NCI-H2107 treated with DMSO at 0.1 percent for 48 hours (cell line): ENCODE data around the gene CCDC68.

Experiments used
- DNase-seq: peaks from one replicate; lab custom pipeline; 2025; ENCODE audit not compliant: unreplicated experiment; lab: John Stamatoyannopoulos, UW

Gene CCDC68

DNA sequence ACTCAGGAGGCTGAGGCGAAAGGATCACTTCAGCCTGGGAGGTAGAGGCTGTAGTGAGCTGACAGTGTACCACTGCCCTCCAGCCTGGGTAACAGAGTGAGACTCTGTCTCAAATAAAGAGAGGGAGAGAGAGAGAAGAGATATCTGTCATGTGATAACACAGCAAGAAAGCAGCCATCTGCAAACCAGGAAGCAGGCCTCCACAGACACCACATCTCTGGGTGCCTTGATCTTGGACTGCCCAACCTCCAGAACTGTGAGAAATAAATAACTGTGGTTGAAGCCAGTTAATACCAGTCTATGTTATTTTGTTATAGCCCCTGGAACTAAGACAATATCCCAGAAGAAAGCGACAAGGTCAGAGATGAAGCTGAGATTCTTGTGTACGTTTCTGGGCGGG is 2.6 kb upstream of the CCDC68 start:
- no peak for DNase-seq

DNA sequence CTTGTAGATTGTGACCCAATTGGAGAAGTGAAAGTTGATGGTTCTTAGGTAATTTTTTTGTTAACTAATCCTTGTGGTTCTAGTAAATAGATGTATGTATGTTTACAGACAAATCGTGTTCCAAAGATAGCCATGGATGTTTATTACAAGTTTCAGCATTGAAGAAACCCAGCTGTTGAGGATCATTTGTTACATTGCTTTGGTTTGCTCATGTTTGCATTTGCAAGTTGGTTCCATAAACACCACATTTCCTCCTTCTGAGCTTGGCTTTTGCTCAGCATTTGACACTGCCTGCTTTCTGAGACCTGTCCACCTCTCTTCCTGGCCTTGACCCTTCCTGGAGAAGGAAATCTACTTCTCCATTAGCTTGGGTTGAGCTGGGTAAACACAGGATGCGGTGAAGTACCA is 1.8 kb upstream of the CCDC68 start:
- DNase-seq = no peak

DNA sequence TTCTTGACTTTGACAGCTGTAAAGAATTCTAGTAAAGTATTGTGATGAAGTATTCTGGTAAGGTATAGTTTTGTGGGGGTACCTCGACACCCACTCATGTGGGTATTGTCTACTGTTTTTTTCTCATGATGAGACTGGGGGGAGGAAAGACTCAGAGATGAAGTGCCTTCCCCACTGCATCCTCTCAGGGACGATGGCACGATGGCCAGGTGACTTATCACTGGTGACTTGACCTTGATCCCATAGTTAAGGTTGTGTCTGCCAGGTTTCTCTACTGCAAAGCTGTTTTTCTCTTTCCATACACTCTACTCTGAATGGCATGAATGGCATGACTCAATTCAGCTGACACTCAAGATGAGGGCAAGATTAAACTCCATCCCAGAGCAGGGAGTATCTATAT is 936 bp upstream of the CCDC68 start:
- DNase-seq = no peak

DNA sequence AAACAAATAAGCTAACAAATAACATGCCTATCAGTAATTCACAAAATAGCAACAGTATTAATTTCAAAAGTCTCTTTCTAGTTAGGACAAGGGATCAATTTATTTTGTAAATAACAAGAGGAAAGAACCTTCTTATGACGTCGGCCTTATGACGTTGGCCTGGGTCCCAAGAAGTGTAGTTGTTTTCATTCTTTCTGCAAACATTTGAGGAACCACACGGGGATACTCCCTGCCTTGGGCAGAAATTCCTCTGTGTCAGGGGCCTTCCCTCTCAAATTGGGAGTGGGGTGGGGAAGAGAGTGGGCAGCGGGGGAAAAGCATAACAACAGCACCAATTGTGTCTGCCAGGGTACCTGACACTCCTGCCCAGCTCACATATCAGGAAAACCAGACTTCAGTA is 1.3 kb downstream of the CCDC68 start:
- no peak for DNase-seq

DNA sequence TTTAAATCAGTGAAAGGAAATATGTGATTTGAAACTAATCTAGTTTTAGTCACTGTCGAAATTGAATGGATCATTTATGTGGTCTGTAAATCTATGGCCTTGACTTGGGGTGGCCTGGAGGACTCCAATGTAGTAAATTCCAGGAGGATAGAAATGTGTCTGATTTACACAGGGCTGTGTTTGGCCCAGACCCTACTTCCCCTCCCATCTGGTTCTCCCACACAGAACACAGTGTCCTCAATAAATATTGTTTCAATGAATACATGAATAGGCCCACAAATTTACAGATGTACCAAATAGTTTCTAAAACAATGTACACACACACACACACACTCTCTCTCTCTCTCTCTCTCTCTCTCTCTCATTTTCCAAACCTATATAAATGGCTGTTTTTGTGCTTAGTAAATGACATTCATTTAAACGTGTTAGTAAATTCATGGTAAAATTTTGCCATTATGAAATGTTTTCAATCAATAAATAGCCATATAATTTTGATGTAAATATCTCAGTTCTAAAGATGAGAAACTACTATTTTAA is 1.9 kb downstream of the CCDC68 start:
- DNase-seq = no peak

DNA sequence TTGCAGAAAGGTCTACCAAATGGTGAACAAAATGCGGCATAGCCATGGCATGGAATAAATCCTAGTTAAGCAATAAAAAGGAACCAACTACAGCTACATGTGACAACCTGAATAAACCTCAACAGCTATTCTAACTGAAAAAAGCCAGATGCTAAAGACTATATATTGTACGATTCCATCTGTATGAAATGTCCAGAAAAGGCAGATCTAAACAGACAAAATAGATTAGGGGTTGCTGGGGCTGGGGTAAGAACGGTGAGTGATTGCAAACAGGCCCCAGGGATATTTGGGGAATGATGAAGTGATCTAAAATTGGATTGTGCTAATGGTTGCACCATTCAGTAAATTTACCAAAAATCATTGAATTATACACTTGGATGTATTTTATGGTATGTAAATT is 2.8 kb downstream of the CCDC68 start:
- DNase-seq = no peak

DNA sequence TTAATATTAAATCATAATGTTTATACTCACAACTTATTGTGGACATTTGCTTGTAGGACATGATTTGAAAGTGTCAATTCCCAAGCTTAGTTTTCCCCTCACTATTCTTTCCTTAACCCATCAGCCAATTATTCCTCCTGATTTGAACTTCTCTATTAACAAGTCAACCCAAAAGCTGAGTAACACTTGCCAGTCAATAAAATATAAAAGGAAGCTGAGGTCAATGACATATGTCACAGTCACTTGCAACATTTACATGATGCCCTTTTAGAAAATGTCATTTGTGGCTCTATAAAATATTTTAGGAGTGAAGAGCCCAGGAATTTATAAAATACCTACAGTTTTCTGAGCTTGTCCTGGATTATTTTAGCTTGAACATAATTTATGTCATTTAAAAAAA is 7.2 kb downstream of the CCDC68 start:
- no peak for DNase-seq

DNA sequence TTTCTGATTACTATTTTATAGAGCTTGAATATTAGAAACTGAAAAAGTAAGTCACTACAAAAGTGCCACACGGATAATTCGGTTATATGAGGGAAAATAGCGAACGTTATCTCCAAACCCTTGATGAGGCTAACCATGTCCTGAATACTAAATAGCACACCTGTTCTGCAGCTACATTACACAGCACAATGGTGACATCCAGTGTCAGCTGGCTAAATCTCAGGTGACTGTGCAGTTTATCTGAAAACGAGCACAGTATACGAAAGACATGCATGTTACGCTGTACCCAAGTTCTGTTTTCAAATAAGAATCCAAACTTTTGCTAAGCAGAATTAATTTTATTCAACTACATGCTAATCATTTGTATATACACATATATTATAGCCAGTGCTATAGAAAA is 9.0 kb downstream of the CCDC68 start:
- peak; percentile 7 for DNase-seq

DNA sequence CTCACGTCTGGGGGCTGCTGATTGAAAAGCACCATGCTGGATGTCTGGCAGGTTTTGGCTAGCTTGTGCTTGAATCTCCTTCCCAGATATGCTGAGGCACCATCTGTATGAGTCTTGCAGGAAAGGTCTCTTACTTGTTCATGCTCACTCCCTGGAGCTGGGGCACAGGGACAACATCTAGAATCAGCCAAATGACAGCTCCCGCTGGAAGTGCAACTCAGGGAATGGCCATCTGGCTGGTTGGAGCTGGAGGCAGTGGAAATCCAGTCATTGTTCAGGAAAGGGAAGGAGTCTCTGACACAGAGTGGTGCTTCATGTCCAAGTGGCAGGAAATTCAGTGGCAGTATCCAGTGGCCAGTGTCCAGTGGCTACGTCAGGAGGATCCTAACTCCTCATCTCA is 9.7 kb downstream of the CCDC68 start:
- DNase-seq = no peak

DNA sequence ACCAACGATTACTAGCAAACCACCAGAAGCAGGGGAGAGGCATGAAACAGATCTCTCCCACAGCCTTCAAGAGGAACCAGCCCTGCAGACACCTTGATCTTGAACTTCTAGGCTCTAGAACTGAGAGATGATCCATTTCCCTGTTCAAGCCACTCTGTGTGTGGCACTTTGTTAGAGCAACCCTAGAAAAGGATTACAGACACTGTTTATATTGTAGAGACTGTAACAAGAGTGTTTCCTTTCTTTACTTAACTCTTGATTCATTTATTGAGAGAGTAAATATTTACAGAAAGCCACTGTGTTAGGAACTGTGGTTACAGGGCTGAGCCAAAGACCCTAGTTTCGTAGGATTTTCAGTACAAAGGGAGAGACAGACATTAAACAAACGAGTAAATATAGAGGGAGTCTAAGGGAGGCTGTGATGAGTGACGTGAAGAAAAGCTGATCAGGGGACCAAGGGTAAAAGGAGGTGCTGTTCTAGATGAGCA is 10.9 kb downstream of the CCDC68 start:
- DNase-seq = no peak

DNA sequence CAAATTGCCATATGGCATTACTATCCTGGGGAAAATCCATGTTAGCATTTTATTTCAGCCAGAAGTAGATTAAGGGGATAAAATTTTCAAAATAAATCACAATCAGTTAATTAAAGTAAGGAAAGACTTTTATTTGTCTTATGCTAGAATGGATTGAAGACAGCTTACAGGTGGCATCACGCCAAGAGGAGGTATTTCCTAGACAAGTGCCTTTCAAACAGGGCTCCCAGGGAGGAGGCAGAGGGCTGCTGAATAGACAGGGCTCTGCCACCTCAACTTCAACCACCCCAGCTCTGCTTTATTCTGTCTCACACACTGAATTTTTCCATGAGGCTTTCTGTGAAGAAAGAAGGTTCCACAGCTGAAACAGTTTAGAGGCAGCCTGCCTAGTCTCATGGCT is 12.2 kb downstream of the CCDC68 start:
- no peak for DNase-seq

DNA sequence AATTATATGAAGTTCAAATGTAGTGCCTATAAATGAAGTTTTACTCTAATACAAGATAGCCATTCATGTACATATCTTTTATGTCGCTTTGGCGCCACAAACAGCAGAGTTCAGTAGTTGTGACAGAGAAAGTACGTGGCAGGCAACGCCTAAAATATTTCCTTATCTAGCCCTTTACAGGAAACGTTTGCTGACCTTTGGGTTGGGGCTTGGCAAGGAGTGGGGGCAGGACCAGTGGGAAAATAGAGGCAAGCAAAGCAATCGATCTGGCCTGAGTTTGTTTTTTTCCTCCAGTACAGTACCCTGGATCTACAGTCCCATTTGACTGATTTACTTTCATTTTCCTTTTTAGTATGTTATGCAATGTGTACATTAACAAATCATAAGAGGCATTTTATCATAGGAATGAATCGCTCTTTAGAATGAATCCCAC is 13.1 kb downstream of the CCDC68 start:
- DNase-seq = no peak

DNA sequence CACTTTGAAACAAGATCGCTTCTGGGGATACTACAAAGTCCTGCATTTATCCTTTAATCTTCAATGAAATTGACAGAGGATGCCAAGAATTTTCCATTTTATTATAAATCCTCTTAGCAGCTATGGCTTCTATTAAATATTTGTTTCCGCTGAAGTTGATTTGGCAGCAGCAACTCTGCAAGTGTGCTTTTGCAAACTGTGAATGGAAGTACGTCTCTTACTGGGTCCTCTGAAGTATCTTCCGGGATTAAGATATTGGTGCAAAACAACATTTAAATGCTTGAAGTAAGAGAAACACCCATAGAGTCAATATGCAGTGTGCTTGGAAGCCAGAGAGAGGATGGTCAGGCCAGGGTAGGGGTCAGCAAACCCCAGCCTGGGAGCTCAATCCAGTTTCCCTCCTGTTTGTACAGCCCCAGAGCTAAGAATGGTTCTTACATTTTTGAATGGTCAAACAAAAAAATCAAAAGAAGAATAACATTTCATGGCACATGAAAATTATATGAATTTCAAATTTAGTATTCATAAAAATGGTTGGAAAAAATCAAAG is 13.6 kb downstream of the CCDC68 start:
- DNase-seq = no peak

DNA sequence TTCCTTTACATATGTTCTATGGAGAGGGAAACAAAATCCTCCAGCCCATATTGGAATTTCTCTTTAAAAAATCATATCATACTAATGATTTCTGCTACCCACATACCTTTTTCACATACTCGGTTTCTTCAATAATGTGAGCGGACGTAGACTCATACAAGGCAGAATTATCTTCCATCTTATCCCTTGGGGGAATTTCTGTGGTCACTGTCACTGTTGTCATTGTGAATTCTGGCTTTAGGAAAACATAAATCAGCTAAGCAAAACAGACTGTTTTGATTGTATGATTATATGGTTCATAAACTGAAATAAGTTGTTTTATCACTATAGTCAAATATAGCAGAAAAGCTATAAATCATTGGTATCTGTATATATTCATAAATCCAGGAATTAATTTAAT is 16.7 kb downstream of the CCDC68 start:
- DNase-seq = no peak

DNA sequence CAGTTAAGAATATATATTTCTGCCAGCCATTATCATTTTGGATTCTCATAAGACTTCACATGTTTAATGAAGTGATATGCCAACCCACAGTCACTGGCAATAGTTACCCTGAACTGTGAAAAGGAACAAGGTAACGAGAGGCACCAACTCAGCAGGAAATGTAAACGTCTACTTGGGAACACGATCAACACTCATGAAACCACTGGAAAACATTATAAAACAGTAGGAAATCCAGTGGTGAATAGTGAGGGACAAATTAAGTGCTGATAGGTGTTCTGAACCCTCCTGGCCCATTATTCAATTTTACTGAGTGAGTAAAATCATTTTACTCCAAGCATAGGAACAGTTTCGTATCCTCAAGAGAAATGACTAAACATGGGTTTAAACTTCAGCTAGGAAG is 17.1 kb downstream of the CCDC68 start:
- DNase-seq = no peak

DNA sequence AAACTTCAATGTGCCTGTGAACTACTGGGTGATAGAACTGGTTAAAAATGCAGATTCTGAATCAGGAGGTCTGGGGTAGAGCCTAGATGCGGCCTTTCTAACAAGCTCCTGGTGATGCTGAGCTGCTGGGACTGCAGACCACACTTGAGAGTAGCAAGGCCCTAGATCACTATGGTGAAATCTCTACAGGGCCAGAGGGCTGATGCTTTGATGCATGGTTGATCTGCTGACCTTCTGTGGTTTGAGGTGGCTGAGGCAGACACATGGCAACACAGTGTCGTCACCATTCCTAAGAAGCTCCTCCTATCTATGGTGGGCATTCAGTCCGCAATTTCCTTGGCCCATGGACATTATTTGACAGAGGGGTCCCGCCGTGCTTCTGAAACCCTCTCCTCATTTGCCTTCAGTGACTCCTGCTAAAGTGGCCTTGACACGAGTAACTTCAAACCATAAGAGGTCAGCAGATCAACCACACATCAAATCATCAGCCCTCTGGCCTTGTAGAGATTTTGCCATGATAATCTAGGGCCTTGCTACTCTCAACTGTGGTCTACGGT is 19.8 kb downstream of the CCDC68 start:
- no peak for DNase-seq

DNA sequence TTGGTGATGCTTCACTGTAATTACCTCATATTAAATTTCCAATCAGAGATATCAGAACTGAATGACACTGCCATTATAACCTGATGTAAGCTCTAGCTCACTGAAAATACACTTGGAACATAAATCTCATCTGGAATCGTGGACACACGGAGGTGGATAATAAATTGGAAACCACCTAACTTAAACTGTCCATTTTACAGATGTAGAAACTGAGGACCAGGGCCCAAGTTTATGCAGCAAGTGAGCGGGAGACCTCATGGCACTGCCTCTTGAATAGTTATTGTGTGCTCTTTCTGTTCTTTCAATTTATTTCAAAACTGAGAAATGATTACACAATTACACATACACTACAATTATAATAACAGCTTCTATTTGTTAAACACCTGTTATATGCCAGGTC is 20.8 kb downstream of the CCDC68 start:
- no peak for DNase-seq

DNA sequence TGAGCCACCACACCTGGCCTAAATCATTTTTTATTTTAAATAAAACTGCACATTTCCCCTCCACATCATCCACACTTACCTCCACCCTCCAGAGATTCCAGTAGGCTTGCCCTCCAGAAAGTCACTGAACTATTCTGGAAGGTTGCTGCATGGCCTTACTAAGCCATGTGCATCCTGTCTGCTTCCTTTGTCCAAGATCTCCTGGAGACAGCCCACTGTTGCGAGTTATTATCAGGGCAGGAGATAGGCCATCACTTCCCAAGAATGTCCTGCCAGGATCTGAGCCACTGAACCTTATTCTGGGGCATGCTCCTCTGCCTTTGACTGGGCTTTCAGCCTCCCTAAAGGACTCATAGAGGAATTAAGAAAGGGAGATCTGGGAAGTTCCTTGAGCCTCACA is 26.8 kb downstream of the CCDC68 start:
- DNase-seq = no peak

DNA sequence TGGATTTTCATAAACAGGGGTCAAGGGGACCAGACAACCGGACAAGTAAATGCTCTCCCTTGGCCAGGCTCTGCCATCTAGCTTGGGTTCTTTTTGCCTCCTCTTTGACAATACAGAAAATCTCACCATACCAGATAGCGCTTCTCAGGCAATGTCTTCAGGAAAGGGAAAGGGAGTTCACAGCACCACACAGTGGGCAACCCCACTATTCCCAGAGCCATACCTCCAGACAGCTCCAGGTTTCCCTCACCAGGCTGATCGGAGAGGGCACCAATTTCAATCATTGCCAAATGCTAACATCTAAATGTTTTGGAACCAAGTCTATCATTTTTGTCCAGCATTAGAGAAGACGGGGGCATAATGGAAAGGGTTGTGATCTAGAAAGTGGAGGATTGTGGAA is 28.1 kb downstream of the CCDC68 start:
- DNase-seq = no peak

DNA sequence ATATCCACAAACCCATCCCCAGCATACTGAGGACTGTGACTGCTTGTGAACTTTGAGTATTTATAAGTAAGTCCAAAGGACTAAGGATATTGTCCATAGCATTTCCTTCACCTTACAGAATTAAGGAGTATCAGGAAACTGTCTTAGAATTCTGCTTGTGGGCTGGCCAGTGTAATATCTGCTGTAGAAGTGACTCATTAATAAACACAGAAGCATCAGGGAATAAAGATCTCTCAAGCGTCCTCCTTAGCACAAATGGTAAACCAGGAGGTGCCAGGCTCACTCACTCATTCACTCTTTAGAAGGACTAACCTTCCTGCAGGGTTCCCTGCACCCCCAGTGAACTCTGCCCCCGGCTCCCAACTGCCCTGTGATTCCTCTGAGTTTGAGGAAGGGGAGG is 31.0 kb downstream of the CCDC68 start:
- DNase-seq = no peak

DNA sequence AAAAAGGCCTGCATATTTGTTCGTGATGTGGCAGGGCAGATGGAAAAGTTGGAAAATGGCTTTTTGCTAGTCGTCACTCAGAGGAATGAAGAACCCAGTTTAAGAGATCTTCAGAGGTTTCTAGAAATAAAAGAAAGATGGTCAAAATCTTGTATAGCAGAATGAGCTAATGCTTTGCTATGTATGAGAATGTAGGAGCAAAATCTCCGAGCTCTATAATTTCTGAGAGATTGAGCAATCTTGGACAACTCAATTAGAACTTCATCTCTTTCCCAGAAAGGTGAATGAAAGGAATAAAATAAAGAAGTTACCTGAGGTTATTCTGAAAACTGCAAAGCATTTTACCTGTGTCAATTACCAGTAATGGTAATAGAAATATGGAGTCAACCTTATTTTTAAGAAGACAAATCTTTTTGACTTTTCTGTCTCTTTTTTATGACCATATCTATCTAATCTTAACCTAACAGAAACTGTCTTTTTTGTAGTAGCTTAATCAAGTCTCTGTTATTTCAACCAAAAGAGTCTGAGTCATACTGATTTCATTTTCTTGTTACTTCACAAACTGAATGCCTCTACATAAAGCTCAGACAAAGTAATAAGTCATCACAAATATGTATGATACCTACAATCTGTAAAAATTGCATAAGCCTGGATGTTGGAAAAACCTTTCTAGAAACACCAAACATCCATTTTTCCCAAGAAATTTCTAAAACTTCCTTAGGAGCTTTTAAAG is 32.5 kb downstream of the CCDC68 start:
- DNase-seq = no peak

DNA sequence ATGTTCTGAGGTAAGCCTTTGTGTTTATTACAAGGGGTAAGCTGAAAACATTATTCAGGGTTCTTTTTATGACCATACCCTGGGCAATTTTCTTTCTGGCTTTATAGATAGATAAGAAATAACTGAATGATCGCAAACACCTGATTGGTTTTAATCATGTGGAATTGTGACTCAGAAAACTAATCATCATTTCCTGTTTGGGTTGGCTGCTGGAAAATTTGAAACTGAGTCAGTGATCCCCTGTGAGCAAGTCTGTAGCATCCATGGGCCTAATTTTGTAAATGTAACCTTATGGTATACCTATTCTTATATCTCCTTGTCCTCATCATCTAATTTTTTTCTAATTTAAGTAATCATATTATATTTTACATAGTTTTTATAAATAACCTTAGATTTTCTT is 34.3 kb downstream of the CCDC68 start:
- no peak for DNase-seq
